Psoas muscle (tissue), 8 donors: Measurements from ENCODE around the gene LRRC17. TPM values are rescaled to one million over a fixed set of nuclear protein-coding genes. Genes with fewer than 3 reads are reported as not detected.

Source experiments
- ATAC-seq, 4 donors: fragments of 200-7000 bp; cut with Tn5 transposase; one replicate each; pipeline ENCODE4 v1.9.1; 2020; ENCODE audit warnings: moderate library complexity in 3 of 4, mild to moderate bottlenecking in 2 of 4
- DNase-seq, 2 donors: peaks; one replicate each; pipeline ENCODE4 v3.0.0-alpha.2; 2020
- H3K27ac ChIP-seq: fragments of 200-600 bp; one replicate; pipeline ENCODE4 v1.8.0; 2022
- H3K27me3 ChIP-seq, 3 donors: fragments of 200-600 bp in 1 of 3; one replicate each; pipeline versions ENCODE4 v1.6.1 to v1.8.0; 2013 to 2022; ENCODE audit warnings: low read length in 2 of 3, mild to moderate bottlenecking in 2 of 3, moderate library complexity in 1 of 3; ENCODE audit not compliant: insufficient read depth in 3 of 3
- H3K36me3 ChIP-seq, 2 donors: fragments of 200-600 bp in 1 of 2; one replicate each; pipeline versions ENCODE4 v1.6.1 to v1.8.0; 2013 to 2022; ENCODE audit warnings: low read depth in 1 of 2, mild to moderate bottlenecking in 1 of 2, moderate library complexity in 1 of 2; ENCODE audit not compliant: insufficient read depth in 1 of 2
- H3K4me1 ChIP-seq: fragments of 200-600 bp; one replicate; pipeline ENCODE4 v1.8.0; 2022
- H3K4me3 ChIP-seq: fragments of 200-600 bp; one replicate; pipeline ENCODE4 v1.8.0; 2022; ENCODE audit warnings: mild to moderate bottlenecking
- H3K9me3 ChIP-seq: fragments of 200-600 bp; one replicate; pipeline ENCODE4 v1.8.0; 2022
- CTCF ChIP-seq: fragments of 200-600 bp; IDR thresholded peaks from one replicate; pipeline ENCODE4 v1.8.0; 2022; ENCODE audit warnings: antibody characterized with exemption
- WGBS, 3 donors: extraction: QIAGEN DNeasy Blood & Tissue Kit; methylation state at CpG; one replicate each; pipeline versions ENCODE4 v1.1.6 to v1.1.7; 2013; 5-methylcytosine and 5-hydroxymethylcytosine counted together
- intact Hi-C, 2 donors: fragments of 100-400 bp; cut with DNase I; formaldehyde crosslinking; loops; one replicate each; pipeline versions ENCODE4 v1.11.0 to v1.14.2; 2022
- polyA plus RNA-seq, 3 donors: library from polyadenylated mRNA; stranded (reverse); fragments of 200-250 nt; gene quantifications; one replicate each; pipeline ENCODE4 v1.2.3, GENCODE V29; 2013
- total RNA-seq, 4 donors: library from RNA; stranded (reverse); fragmentation: NEBNext Ultra II Directional in 2 of 4; extraction: Animal tissue kit (Norgen Biotek cat#: 25700) in 2 of 4; gene quantifications; one replicate each; pipeline versions ENCODE4 v1.2.1 to v1.2.4, GENCODE V29; 2021 to 2023
- donor health status: healthy with polysubstance abuse.
- donor health status: DM: no; HTN: no; CAD: no; lungs with moderate emphysema.
- donor health status: Bipolar disorder and iron deficiency.
- donor health status: healthy.
- donor health status: DM: yes; HTN: yes; CAD: no.
- donor health status: DM: no; HTN: no; CAD: no.
- donor health status: DM: no; HTN: no; CAD: no.
- donor health status: DM: yes; HTN: yes; CAD: no.

Gene LRRC17
- total and polyA plus RNA-seq, 7 donors = 0.34 to 3.6 (median 0.84) TPM

GRCh38 chr7:102935450-102936115, 22.8 kb downstream of the LRRC17 start:
- H3K36me3 ChIP-seq = no peaks in the 10 kb centered on the region
- no peak overlapping the region for H3K4me3 ChIP-seq
- no peak for ATAC-seq
- H3K27me3 ChIP-seq = no peaks in the 10 kb centered on the region
- no peaks in the 10 kb centered on the region for H3K9me3 ChIP-seq
- H3K27ac ChIP-seq = no peak overlapping the region
- intact Hi-C loops = no loop called here
- WGBS, 3 donors = 68 to 74% (median 73%) methylated on average over 6 of the region's 6 CpGs
- DNase-seq = no peak
- TF ChIP-seq CTCF = no peak
- H3K4me1 ChIP-seq = no peaks in the 10 kb centered on the region

GRCh38 chr7:102938679-102939078, 25.9 kb downstream of the LRRC17 start:
- no peaks in the 10 kb centered on the region for H3K27me3 ChIP-seq
- no peaks in the 10 kb centered on the region for H3K9me3 ChIP-seq
- H3K4me1 ChIP-seq = no peaks in the 10 kb centered on the region
- intact Hi-C loops = no loop called here
- no peaks in the 10 kb centered on the region for H3K36me3 ChIP-seq
- ATAC-seq = no peak
- H3K27ac ChIP-seq = no peak overlapping the region
- DNase-seq = no peak
- TF ChIP-seq CTCF = no peak
- no peak overlapping the region for H3K4me3 ChIP-seq
- WGBS, 3 donors = 57 to 70% (median 68%) methylated on average over 1 of the region's 1 CpG

- Histone ChIP-seq H3K9me3 (no peaks in the 10 kb centered on the region), H3K36me3 (no peaks in the 10 kb centered on the region), H3K27me3 (no peaks in the 10 kb centered on the region), H3K27ac (no peak overlapping the region), H3K4me1 (no peaks in the 10 kb centered on the region), H3K4me3 (no peak overlapping the region)
- WGBS, 3 donors = 71 to 84% (median 80%) methylated on average over 4 of the region's 4 CpGs
- TF ChIP-seq CTCF = no peak
- ATAC-seq (no peak), DNase-seq (no peak)
- intact Hi-C loops = no loop called here
Observed at GRCh38 chr7:102942181-102942866, 29.5 kb downstream of the LRRC17 start.

GRCh38 chr7:102942868-102943267, 30.1 kb downstream of the LRRC17 start:
- 87 to 92% (median 92%) methylated on average over 1 of the region's 1 CpG for WGBS, 3 donors
- Histone ChIP-seq H3K9me3 (no peaks in the 10 kb centered on the region), H3K27me3 (no peaks in the 10 kb centered on the region), H3K4me1 (no peaks in the 10 kb centered on the region), H3K27ac (no peak overlapping the region), H3K36me3 (no peaks in the 10 kb centered on the region), H3K4me3 (no peak overlapping the region)
- ATAC-seq = no peak
- no peak for TF ChIP-seq CTCF
- no peak for DNase-seq
- intact Hi-C loops = no loop called here
